SH-SY5Y (cell line): ENCODE measurements around the gene FGF12.

Experiments used
- GATA2 ChIP-seq: IDR thresholded peaks from 2 replicates; pipeline ENCODE4 v1.6.1; 2011; ENCODE audit warnings: mild to moderate bottlenecking, low read depth, low read length
- GATA3 ChIP-seq: IDR thresholded peaks from 2 replicates; pipeline ENCODE4 v1.6.1; 2011; ENCODE audit warnings: low read depth, mild to moderate bottlenecking, low read length, moderate library complexity

- TF ChIP-seq GATA2 (no peak), GATA3 (no peak)
Observed at GRCh38 chr3:192169332-192169915, 557.9 kb downstream of the FGF12 start.
